Cerebellar cortex (tissue), 1 donor: Measurements from ENCODE around the gene SMG6.
"Not testable (repeated sequence)": the region's sequence is repeated elsewhere in the genome, so short reads cannot be mapped to it uniquely, and the experiment has no call there.

Experiments used
- DNase-seq: peaks from one replicate; pipeline ENCODE4 v3.0.0-alpha.2; 2015; ENCODE audit warnings: low spot score

The SMG6 gene

DNA sequence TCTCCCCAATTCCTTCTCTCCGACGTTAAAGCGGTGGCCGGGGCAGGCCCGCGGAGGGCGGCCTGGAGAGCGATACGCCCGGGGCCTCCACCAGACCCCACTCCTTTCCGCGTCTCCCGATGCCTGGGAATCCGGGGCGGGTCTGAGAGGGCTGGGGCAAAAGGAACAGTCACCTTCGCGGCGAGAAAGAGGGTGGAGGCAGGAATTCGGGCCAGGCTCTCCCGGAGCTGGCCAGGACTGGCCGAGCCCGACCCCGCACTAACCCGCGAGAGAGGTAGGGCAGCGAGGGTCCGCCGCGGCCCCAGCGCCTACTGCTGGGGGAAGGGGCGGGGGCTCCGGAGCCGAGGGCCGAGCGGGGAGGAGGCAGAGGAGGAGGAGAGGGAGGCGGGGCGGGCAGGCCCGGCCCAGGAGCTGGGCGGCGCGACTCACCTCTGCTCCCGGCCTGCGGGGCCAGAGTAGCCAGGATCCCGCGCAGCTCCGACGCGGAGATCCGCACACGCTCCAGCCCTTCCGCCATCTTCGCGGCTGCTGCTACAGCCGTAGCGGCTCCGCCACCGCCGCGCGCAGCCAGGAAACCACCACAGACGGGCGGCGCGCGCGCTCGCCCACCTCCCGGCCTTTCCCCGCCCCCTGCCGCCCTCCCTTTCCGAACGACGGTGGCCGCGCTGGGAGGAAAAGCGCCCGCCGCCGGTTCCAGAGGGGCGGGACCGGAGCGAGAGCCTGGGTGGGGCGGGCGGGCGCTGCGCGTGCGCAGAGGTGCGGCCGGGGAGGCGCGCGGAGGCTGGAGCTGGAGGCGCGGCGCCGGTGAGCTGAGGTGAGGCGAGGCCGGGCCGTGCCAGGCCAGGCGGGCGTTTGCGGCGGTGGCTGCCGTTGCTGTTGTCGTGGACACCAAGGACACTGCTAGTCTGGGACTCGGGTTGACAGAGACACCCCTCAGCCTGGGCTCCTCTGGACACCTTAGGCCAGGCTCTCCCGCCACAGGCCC is at the start of gene SMG6, which contains the start of gene SRR:
Gene SMG6 (minus strand): TSS at position 582 of the 985 bp plus-strand sequence. CDS start 65 bp downstream, at position 517.
Gene SRR (plus strand): TSS at position 747 of the 985 bp plus-strand sequence. CDS start 11,611 bp downstream, outside the sequence.
- DNase-seq, result peak; percentile 83

- no peak for DNase-seq
These were observed 47.7 kb upstream of the SMG6 start for GRCh38 chr17:2351269-2351668.

GRCh38 chr17:2347805-2348685 is 44.5 kb upstream of the SMG6 start:
- DNase-seq, result peak; percentile 63

DNA sequence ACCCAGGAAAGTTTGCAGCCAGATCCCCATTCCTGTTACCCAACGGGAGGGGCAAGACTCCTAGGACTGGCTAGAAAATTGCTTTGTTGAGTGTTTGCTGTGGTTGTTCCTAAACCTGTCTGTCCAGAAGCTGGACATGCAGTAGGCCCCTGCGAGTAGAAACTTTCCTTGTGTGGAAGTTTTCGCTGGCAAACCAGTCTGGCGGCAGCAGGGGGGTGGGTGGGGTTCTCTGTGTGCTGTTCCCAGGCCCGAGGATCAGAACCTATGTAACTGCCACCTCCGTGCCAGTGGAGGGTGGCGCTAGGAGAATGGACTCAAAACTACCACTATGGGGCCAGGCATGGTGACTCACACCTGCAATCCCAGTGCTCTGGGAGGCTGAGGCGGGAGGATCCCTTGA is 42.9 kb upstream of the SMG6 start:
- no peak for DNase-seq

GRCh38 chr17:2344528-2344927 is 40.9 kb upstream of the SMG6 start:
- no peak for DNase-seq

DNA sequence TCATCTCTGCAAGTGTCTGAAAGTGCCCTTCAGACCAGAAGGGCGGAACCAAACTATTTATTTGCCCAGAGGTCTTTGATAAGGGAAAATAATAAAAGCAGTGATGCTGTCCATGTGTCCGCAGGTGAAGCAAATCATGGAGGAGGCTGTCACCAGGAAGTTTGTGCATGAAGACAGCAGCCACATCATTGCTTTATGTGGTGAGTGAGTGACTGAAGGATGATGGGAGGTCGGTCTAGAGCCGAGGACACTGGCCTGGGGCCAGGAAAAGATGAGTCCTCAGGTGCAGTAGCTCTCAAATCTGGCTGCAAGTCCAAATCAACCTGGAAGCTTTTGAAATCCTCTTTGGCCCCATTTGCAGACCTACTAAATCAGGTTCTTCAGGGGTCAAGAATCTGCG is 39.8 kb upstream of the SMG6 start:
- no peak for DNase-seq

DNA sequence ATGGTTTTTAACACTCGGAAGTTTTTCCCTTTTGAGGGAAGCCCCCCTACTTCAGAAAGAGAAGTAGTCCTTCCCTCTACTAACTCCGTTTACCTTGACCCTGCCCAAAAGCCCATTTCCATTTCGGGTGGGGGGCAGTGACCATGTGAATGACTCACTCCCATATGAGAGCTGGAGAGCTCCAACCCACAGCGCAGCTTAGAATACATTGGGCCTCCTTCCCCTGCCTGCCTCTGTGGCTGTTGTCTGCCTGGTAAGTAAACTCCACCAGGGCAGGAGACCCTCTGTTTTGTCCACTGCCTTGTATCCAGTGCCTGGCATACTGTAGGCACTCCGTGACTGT is 34.7 kb upstream of the SMG6 start:
- peak; percentile 39 for DNase-seq

GRCh38 chr17:2337544-2338314 is 34.1 kb upstream of the SMG6 start:
- DNase-seq, result peak; percentile 47

DNA sequence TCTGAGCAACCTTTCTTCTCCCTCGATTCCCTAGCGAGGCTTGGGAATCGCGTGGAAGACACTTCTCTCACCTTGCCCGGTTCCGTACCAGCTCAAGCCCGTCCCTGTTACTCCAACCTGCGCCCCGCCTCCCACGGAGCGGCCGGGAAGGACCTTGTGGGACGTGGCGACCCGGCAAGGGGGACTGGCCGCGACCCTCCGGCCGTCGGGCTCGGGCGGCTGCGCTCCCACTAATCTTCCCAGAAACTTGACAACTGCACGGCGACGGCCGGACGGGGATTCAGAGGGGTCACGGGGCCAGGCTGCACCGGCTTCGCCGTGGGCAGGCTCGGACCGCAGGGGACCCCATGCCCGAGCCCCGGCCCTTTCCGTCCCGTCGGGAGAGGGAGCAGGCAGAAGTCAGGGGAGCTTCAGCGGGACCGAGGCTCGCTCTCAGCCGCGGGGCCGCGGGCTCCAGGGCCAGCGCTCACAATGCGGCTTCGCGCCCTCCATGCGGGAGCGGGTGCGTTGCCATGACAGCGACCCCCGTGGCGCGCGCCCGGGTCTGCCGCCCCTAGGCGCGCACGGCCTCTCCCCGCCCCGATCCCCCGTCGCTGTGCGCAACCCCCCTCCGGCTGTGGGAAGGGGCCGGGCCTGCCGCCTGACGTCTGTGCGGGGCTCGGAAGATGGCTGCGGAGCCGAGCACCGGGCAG is 33.4 kb upstream of the SMG6 start, which contains the start of gene SGSM2:
Gene SGSM2 (plus strand): TSS at position 650 of the 692 bp plus-strand sequence. CDS start 188 bp downstream, outside the sequence.
- DNase-seq, result peak; percentile 24

DNA sequence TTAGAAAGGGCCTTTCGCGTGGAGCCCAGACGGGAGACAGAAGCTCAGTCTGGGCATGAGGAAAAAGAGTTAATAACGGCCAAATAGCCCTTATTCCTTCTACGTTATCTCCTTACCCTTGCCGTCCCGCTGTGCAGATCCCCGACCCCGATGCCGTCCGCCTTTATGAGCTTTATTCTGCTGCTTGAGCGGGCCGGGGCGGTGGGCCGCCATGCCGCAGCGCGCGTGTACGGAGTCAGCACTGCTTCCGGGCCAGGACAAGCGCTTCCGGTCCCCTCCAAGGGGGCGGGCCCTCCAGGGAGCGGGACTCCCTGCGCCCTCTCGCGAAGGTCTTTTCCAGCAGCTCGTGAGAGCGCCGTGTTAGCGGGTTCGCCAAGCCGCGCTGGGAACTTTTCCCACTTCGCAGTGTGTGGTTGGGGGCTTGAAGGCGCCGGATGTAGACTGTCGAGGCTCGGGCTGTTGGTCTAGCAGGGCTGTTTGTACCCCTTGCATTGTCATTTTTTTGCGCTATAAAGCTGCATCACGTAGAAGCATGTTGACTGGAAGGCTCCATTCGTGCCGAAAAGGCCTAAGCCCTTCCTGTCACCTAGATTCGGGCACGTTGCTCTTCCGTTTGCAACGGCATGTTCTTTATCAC is 32.7 kb upstream of the SMG6 start, which contains the start of gene TSR1:
Gene TSR1 (minus strand): TSS at position 243 of the 637 bp plus-strand sequence. CDS start 30 bp downstream, at position 213.
- peak; percentile 94 for DNase-seq

- DNase-seq, result peak; percentile 20
These were observed 32.2 kb upstream of the SMG6 start for GRCh38 chr17:2335726-2336214.

DNA sequence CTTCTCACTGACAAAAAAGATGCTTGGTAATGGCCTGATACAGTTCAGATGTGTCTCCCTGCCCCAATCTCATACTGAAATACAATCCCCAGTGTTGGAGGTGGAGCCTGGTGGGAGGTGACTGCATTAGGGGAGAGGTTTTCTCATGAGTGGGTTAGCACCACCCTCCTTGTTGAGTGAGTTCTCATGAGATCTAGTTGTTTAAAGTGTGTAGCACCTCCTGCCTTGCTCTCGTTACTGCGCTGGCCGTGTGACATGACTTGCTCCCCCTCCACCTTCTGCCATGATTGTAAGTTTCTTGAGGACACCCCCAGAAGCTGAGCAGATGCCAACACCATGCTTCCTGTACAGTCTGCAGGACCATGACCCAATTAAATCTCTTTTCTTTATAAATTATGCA is 27.7 kb upstream of the SMG6 start:
- DNase-seq, result no peak

- no peak for DNase-seq
These were observed 20.2 kb upstream of the SMG6 start for GRCh38 chr17:2323629-2324314.

GRCh38 chr17:2321399-2321798 is 17.8 kb upstream of the SMG6 start:
- no peak for DNase-seq

DNA sequence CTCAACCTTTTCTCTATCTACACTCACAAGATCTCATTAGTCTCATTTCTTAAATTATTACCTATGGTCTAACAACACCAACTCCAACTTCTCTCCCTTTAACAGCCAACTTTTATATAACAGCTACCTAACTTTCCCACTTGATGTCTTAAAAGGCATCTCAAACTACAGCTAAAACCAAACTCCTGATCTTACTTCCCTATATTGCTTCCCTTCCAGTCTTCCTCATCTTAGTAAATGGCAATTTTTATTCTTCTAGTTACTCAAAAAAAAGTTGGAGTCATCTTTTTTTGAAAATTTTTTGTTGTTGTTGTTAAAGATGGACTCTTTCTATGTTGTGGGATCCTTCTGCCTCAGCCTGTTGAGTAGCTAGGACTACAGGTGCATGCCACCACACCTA is 15.5 kb upstream of the SMG6 start:
- no peak for DNase-seq

- no peak for DNase-seq
These were observed 14.2 kb upstream of the SMG6 start for GRCh38 chr17:2317796-2318195.

DNA sequence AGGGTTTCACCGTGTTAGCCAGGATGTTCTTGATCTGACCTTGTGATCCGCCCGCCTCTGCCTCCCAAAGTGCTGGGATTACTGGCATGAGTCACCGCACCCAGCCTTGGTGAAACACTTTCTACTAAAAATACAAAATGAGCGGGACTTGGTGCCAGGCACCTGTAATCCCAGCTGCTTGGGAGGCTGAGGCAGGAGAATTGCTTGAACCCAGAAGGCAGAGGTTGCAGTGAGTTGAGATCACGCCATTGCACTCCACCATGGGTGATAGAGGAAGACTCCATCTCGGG is 13.3 kb upstream of the SMG6 start:
- DNase-seq, result not testable (repeated sequence)

GRCh38 chr17:2312736-2313135 is 9.2 kb upstream of the SMG6 start:
- no peak for DNase-seq

DNA sequence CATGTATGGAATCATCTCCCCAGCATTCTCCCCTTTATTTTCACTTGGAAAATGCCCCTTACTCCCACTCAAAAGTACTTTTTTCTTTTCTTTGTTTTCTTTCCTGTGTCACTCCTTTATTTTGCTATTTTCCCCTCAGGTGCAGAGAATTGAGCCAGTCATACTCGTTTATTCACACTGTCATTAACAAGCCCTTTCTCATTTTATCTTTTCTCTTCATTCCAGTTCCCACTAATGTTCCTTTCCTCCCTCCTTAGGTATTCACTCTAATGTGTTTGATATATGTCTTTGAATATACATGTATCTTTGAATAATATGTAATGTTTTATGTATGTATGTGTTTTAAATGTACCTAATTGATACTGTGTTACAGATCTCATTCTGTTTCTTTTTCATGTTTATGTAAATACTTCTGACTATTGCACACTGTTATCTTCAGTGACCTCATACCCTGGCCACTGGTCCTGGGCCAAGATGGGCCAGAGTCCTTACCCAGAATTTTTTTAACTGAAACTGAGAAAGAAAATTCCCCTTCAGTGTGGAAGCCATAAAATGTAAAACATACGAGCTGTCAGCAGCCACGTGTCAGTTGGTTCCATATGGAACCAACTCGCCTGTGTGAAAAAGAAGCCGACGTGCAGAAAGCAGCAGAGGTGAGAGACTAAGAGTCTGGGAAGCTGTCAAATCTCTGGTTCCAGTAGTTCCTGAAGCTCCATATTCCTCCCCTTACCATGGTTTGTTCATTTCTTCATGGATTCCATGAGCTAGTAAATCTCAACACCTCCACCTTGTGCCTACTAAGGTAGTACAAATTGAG is 6.0 kb upstream of the SMG6 start:
- DNase-seq, result no peak
